SK-N-SH (cell line): ENCODE measurements around the gene PLCH1. TPM values are rescaled to one million over a fixed set of nuclear protein-coding genes. Genes with fewer than 3 reads are reported as not detected.

ENCODE experiments used
- CTCF ChIA-PET: fragments of 300-600, 350-600 bp; formaldehyde crosslinking; extraction: SDS; loops from one replicate; lab custom pipeline; 2021; lab: Yijun Ruan, JAX
- POLR2A ChIA-PET: fragments of 350-600 bp; sonication (Branson Sonifier 250); formaldehyde crosslinking; extraction: SDS; loops from one replicate; lab custom pipeline; 2020; ENCODE audit warnings: antibody characterized with exemption, inconsistent platforms; lab: Yijun Ruan, JAX
- DNase-seq: peaks from one replicate; pipeline ENCODE4 v3.0.0; 2012
- H2AFZ ChIP-seq: fragments of 200-600 bp; sonication (generic); 2 replicates; pipeline ENCODE4 v1.8.1; 2016; ENCODE audit warnings: antibody characterized with exemption, mild to moderate bottlenecking, low read depth
- H3F3A ChIP-seq: fragments of 200-600 bp; sonication (generic); replicated peaks from 2 replicates; pipeline ENCODE3; 2016; ENCODE audit warnings: antibody characterized with exemption, mild to moderate bottlenecking; ENCODE audit not compliant: insufficient read depth
- H3K27ac ChIP-seq, 2 experiments: fragments of 200-500 bp in 1 of 2; fragments of 200-600 bp in 1 of 2; sonication (Bioruptor generic) in 1 of 2; sonication (generic), shearing (Covaris generic) in 1 of 2; 2 replicates each; pipeline versions ENCODE4 v1.5.1 to v1.6.1; 2014 to 2016; ENCODE audit warnings: low read depth in 2 of 2, inconsistent platforms in 1 of 2, low read length in 1 of 2, mild to moderate bottlenecking in 1 of 2, mixed read lengths in 1 of 2
- H3K27me3 ChIP-seq: fragments of 200-600 bp; sonication (generic), shearing (Covaris generic); 2 replicates; pipeline ENCODE4 v1.6.1; 2016; ENCODE audit warnings: mixed run types; ENCODE audit not compliant: insufficient read depth
- H3K36me3 ChIP-seq, 2 experiments: fragments of 200-500 bp in 1 of 2; fragments of 200-600 bp in 1 of 2; sonication (Bioruptor generic) in 1 of 2; sonication (generic) in 1 of 2; replicated peaks in 1 of 2; 2 replicates each; pipeline versions ENCODE3 to v1.5.1; 2014 to 2016; ENCODE audit warnings: low read length in 1 of 2, mild to moderate bottlenecking in 1 of 2; ENCODE audit not compliant: insufficient read depth in 2 of 2, control insufficient read depth in 1 of 2
- H3K4me1 ChIP-seq, 2 experiments: fragments of 200-500 bp in 1 of 2; fragments of 200-600 bp in 1 of 2; sonication (Bioruptor generic) in 1 of 2; sonication (generic), shearing (Covaris generic) in 1 of 2; 2 replicates each; pipeline versions ENCODE4 v1.5.1 to v1.6.1; 2014 to 2016; ENCODE audit warnings: low read depth in 1 of 2, low read length in 1 of 2, mixed run types in 1 of 2; ENCODE audit not compliant: insufficient read depth in 2 of 2, control insufficient read depth in 1 of 2
- H3K4me2 ChIP-seq: fragments of 200-600 bp; sonication (generic), shearing (Covaris generic); 2 replicates; pipeline ENCODE4 v1.6.1; 2017; ENCODE audit warnings: mixed run types
- H3K4me3 ChIP-seq, 2 experiments: fragments of 200-500 bp in 1 of 2; fragments of 200-600 bp in 1 of 2; sonication (Bioruptor generic) in 1 of 2; sonication (generic), shearing (Covaris generic) in 1 of 2; 2 replicates each; pipeline versions ENCODE4 v1.5.1 to v1.8.1; 2014 to 2016; ENCODE audit warnings: low read depth in 2 of 2, inconsistent platforms in 1 of 2, low read length in 1 of 2, mild to moderate bottlenecking in 1 of 2, mixed read lengths in 1 of 2, moderate library complexity in 1 of 2
- H3K79me2 ChIP-seq: fragments of 200-600 bp; sonication (generic); 2 replicates; pipeline ENCODE4 v1.8.1; 2017; ENCODE audit warnings: mild to moderate bottlenecking; ENCODE audit not compliant: insufficient read depth
- H3K9ac ChIP-seq: fragments of 200-600 bp; sonication (generic); 2 replicates; pipeline ENCODE4 v1.6.1; 2017; ENCODE audit warnings: mixed run types
- H3K9me2 ChIP-seq: fragments of 200-600 bp; sonication (generic); 2 replicates; pipeline ENCODE4 v1.6.1; 2017; ENCODE audit warnings: mixed run types
- H3K9me3 ChIP-seq: fragments of 200-600 bp; sonication (generic); 2 replicates; pipeline ENCODE4 v1.6.1; 2017; ENCODE audit warnings: mixed run types, mild to moderate bottlenecking, moderate library complexity
- H4K20me1 ChIP-seq: fragments of 200-600 bp; sonication (generic); 2 replicates; pipeline ENCODE4 v1.6.1; 2017; ENCODE audit warnings: mild to moderate bottlenecking, mixed run types; ENCODE audit not compliant: insufficient read depth
- EP300 ChIP-seq, 2 experiments: IDR thresholded peaks; 2 replicates each; pipeline versions ENCODE4 v1.4.0 to v1.6.1; 2012; ENCODE audit warnings: borderline replicate concordance in 1 of 2, low read depth in 1 of 2, low read length in 1 of 2
- EZH2phosphoT487 ChIP-seq: fragments of 200-600 bp; sonication (generic); IDR thresholded peaks from 2 replicates; pipeline ENCODE4 v1.6.1; 2017; ENCODE audit warnings: low read depth, mixed run types, mild to moderate bottlenecking, antibody characterized with exemption, moderate library complexity, borderline replicate concordance
- FOSL2 ChIP-seq: IDR thresholded peaks from 2 replicates; pipeline ENCODE4 v1.4.0; 2012; ENCODE audit warnings: low read depth, mild to moderate bottlenecking, moderate library complexity, borderline replicate concordance
- FOXM1 ChIP-seq: IDR thresholded peaks from 2 replicates; pipeline ENCODE4 v1.4.0; 2012; ENCODE audit warnings: low read depth, mild to moderate bottlenecking
- GATA2 ChIP-seq: sonication (generic); formaldehyde crosslinking; IDR thresholded peaks from 2 replicates; pipeline ENCODE4 v1.5.0; 2020; ENCODE audit warnings: mild to moderate bottlenecking, missing genetic modification reagents
- JUND ChIP-seq: IDR thresholded peaks from 2 replicates; pipeline ENCODE4 v1.4.0; 2012
- NFIC ChIP-seq: IDR thresholded peaks from 2 replicates; pipeline ENCODE4 v1.4.0; 2012; ENCODE audit warnings: borderline replicate concordance
- NRF1 ChIP-seq: IDR thresholded peaks from 2 replicates; pipeline ENCODE4 v1.6.1; 2012; ENCODE audit warnings: low read depth, mild to moderate bottlenecking, low read length
- RAD21 ChIP-seq: IDR thresholded peaks from 2 replicates; pipeline ENCODE4 v1.6.1; 2012; ENCODE audit warnings: mild to moderate bottlenecking, low read length
- RCOR1 ChIP-seq: fragments of 150-350 bp; IDR thresholded peaks from 2 replicates; pipeline ENCODE4 v1.6.1; 2017; ENCODE audit warnings: antibody characterized with exemption, low read length
- SIN3A ChIP-seq: IDR thresholded peaks from 2 replicates; pipeline ENCODE4 v1.6.1; 2012; ENCODE audit warnings: low read depth, mild to moderate bottlenecking, low read length, moderate library complexity, borderline replicate concordance
- TAF1 ChIP-seq: IDR thresholded peaks from 2 replicates; pipeline ENCODE4 v1.6.1; 2012; ENCODE audit warnings: low read depth, mild to moderate bottlenecking, low read length, moderate library complexity, borderline replicate concordance
- TCF12 ChIP-seq: IDR thresholded peaks from 2 replicates; pipeline ENCODE4 v1.4.0; 2012
- WGBS: methylation state at CpG from one replicate; pipeline ENCODE4 v1.1.6; 2017; ENCODE audit warnings: low lambda C conversion rate; 5-methylcytosine and 5-hydroxymethylcytosine counted together
- polyA plus RNA-seq, 3 experiments: library from polyadenylated mRNA; depleted of rRNA; stranded (reverse); fragments of >200 nt; gene quantifications; 2 replicates each; pipeline ENCODE4 v1.2.3, GENCODE V29; 2012
- TF ChIP-seq, protein P1 (sequence below): fragments of 150-350 bp; IDR thresholded peaks from 2 replicates; pipeline ENCODE4 v1.6.1; 2016; ENCODE audit warnings: mild to moderate bottlenecking, low read depth, low read length
- TF ChIP-seq, protein P2 (sequence below): IDR thresholded peaks from 2 replicates; pipeline ENCODE4 v1.6.1; 2012; ENCODE audit warnings: mild to moderate bottlenecking, low read depth, low read length, moderate library complexity
- TF ChIP-seq, protein P3 (sequence below): fragments of 200-600 bp; sonication (generic); IDR thresholded peaks from 2 replicates; pipeline ENCODE4 v1.6.1; 2017; ENCODE audit warnings: antibody characterized with exemption, mild to moderate bottlenecking, moderate library complexity

Gene PLCH1
- polyA plus RNA-seq, 1 of the 3 experiments (the other 2 are of a cell fraction), result 0.26 TPM

DNA sequence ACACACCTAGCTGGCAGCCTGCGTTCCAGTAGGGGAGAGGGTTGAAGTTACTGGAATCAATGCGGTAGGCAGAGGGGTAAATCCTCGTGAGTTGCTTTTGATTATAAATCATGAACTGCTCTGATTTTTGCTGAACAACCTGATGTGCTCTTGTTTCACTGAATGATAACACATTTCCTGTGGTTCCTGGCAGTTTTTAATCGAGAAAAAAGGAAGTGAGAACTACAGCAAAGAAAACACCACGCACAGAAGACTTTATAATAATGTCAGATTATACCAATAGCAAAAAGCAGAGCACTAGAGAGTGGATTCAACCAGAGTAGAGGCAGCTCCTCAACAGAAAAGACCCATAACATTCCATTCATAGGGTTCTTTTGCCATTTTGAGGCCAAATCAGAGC is 250.5 kb downstream of the PLCH1 start:
- 71% methylated on average over 5 of the region's 5 CpGs for WGBS
- Histone ChIP-seq H3K4me3 (no peak overlapping the region), H3F3A (no peaks in the 10 kb centered on the region), H4K20me1 (no peaks in the 10 kb centered on the region), H3K9me3 (no peaks in the 10 kb centered on the region), H3K36me3 (no peaks in the 10 kb centered on the region), H2AFZ (no peak overlapping the region), H3K27me3 (no peaks in the 10 kb centered on the region), H3K79me2 (no peaks in the 10 kb centered on the region), H3K9me2 (no peaks in the 10 kb centered on the region), H3K27ac (no peak overlapping the region), H3K4me2 (no peak overlapping the region), H3K9ac (no peak overlapping the region), H3K4me1 (no peaks in the 10 kb centered on the region; a peak in 1 of 4 replicates)
- ChIA-PET POLR2A (no interaction called here), CTCF (no interaction called here)
- DNase-seq, result no peak
- no peak for TF ChIP-seq NFIC

DNA sequence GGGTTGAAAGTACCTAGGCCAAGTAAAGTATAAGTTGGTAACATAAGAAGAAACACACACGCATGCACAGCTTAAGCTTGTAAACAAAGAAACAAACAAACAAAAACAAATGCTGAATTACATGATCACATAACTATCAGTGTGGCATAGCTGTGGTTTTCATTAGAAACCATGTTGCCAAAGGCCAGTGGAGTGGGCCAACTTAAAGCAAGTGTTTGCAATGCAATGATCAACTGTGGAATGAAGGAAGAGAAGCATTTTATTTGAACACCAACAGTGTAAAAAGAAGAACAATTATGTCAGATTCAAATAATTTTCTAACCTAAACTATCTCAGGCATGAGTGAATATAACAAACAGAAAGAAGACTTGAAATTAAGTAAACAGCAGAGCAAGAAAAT is 252.0 kb downstream of the PLCH1 start:
- ChIA-PET CTCF (interaction anchor here (0.8 to 1.1 kb wide), 2 partner anchors 46 to 104 kb away, joined by 3 read pairs; no protein-coding TSS in a partner anchor), POLR2A (no interaction called here)
- H3K4me2 ChIP-seq, result no peak overlapping the region
- no peaks in the 10 kb centered on the region for H4K20me1 ChIP-seq
- DNase-seq, result no peak
- H3K27ac ChIP-seq, result no peak overlapping the region
- TF ChIP-seq JUND (no peak), FOXM1 (no peak), NRF1 (no peak), FOSL2 (no peak), EP300 (IDR thresholded peaks at IDR 0.05; ENCODE audit: borderline replicate concordance in 1 of 2, low read depth in 1 of 2, low read length in 1 of 2) (no peak), RAD21 (no peak), SIN3A (no peak), GATA2 (CRISPR knock-in tag) (no peak), TCF12 (no peak), EZH2phosphoT487 (no peak), TAF1 (no peak), RCOR1 (no peak)
- TF ChIP-seq, protein P1, sequence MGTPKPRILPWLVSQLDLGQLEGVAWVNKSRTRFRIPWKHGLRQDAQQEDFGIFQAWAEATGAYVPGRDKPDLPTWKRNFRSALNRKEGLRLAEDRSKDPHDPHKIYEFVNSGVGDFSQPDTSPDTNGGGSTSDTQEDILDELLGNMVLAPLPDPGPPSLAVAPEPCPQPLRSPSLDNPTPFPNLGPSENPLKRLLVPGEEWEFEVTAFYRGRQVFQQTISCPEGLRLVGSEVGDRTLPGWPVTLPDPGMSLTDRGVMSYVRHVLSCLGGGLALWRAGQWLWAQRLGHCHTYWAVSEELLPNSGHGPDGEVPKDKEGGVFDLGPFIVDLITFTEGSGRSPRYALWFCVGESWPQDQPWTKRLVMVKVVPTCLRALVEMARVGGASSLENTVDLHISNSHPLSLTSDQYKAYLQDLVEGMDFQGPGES, result no peak
- TF ChIP-seq, protein P2, sequence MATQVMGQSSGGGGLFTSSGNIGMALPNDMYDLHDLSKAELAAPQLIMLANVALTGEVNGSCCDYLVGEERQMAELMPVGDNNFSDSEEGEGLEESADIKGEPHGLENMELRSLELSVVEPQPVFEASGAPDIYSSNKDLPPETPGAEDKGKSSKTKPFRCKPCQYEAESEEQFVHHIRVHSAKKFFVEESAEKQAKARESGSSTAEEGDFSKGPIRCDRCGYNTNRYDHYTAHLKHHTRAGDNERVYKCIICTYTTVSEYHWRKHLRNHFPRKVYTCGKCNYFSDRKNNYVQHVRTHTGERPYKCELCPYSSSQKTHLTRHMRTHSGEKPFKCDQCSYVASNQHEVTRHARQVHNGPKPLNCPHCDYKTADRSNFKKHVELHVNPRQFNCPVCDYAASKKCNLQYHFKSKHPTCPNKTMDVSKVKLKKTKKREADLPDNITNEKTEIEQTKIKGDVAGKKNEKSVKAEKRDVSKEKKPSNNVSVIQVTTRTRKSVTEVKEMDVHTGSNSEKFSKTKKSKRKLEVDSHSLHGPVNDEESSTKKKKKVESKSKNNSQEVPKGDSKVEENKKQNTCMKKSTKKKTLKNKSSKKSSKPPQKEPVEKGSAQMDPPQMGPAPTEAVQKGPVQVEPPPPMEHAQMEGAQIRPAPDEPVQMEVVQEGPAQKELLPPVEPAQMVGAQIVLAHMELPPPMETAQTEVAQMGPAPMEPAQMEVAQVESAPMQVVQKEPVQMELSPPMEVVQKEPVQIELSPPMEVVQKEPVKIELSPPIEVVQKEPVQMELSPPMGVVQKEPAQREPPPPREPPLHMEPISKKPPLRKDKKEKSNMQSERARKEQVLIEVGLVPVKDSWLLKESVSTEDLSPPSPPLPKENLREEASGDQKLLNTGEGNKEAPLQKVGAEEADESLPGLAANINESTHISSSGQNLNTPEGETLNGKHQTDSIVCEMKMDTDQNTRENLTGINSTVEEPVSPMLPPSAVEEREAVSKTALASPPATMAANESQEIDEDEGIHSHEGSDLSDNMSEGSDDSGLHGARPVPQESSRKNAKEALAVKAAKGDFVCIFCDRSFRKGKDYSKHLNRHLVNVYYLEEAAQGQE, result no peak
- TF ChIP-seq, protein P3, sequence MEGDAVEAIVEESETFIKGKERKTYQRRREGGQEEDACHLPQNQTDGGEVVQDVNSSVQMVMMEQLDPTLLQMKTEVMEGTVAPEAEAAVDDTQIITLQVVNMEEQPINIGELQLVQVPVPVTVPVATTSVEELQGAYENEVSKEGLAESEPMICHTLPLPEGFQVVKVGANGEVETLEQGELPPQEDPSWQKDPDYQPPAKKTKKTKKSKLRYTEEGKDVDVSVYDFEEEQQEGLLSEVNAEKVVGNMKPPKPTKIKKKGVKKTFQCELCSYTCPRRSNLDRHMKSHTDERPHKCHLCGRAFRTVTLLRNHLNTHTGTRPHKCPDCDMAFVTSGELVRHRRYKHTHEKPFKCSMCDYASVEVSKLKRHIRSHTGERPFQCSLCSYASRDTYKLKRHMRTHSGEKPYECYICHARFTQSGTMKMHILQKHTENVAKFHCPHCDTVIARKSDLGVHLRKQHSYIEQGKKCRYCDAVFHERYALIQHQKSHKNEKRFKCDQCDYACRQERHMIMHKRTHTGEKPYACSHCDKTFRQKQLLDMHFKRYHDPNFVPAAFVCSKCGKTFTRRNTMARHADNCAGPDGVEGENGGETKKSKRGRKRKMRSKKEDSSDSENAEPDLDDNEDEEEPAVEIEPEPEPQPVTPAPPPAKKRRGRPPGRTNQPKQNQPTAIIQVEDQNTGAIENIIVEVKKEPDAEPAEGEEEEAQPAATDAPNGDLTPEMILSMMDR, result no peak
- H3K9me2 ChIP-seq, result no peaks in the 10 kb centered on the region
- no peak overlapping the region for H2AFZ ChIP-seq
- no peaks in the 10 kb centered on the region; a peak in 1 of 4 replicates for H3K4me1 ChIP-seq
- no peak overlapping the region for H3K4me3 ChIP-seq
- H3K27me3 ChIP-seq, result no peaks in the 10 kb centered on the region
- no peaks in the 10 kb centered on the region for H3F3A ChIP-seq
- H3K79me2 ChIP-seq, result no peaks in the 10 kb centered on the region
- H3K36me3 ChIP-seq, result no peaks in the 10 kb centered on the region
- WGBS, result 85% methylated on average over 1 of the region's 1 CpG
- H3K9me3 ChIP-seq, result no peaks in the 10 kb centered on the region
- H3K9ac ChIP-seq, result no peak overlapping the region
